ENCODE results near the gene NADSYN1.

DNA sequence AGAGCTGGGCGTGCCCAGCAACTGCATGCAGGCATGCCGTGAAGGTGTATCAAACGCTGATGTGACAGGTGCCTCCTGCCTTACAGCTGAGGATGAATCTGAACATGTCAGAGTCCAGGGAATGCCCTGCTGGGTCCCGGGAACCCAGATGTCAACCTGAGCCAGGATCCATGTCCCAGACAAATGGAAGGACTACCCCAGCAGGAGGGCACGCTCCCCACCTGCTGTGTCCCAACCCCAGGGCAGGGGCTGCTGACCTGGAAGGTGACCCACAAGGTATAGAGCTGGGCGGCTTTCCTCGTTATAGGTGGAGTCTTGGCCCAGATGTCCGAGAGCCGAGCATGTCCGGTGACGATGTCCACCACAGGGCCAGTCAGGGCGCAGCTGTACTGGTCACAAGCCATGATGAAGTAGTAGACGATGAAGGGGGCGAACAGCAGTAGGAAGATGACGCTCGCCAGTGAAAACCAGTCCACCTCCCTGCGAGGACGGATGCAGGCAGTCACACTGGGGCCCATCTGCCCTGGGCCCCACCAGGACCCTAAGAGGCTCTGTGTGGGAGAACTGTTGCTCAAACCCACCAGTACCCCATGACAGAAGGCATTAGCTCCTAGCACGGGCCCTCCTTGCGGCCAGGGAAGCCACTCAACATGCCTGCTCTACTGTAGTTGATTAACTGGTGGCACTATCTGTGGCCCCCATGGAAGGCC is 9.1 kb upstream of the NADSYN1 start:
- TF ChIP-seq CTCF (IDR thresholded peaks at IDR 0.05; ENCODE audit: low read depth, low read length, poor library complexity, severe bottlenecking) (no peak), EZH2phosphoT487 (IDR thresholded peaks at IDR 0.05; ENCODE audit: borderline replicate concordance, low read length) (no peak)

Measured in DOHH2 (cell line).